Measurements from ENCODE around the gene GFRA1.

The GFRA1 gene

GRCh38 chr10:116156819-116157218, 116.2 kb downstream of the GFRA1 start:
- DNase-seq: no peak

GRCh38 chr10:116155191-116155590, 117.8 kb downstream of the GFRA1 start:
- no peak for DNase-seq

DNA sequence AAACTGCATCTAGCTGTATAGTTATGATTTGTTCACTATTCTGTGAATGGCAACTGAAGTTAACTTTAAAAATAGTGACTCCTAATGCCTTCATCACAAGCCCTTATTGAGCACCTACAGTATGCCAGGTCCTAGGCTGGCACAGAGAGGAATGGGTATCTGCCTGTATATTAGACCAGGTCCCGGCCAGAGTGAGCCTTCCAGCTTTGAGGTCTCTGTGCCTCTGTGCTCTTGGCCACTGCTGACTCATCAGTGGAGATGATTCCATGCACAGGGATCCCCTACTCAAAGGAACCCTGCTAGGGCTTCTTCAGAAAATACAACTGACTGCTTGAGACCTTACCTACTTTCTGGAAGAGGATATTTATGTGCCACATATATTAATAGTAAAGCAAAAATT, 118.4 kb downstream of the GFRA1 start:
- no peak for DNase-seq

- no peak for DNase-seq
These were observed 121.9 kb downstream of the GFRA1 start for GRCh38 chr10:116151076-116151475.

- DNase-seq: no peak
These were observed 122.4 kb downstream of the GFRA1 start for GRCh38 chr10:116150606-116151005.

DNA sequence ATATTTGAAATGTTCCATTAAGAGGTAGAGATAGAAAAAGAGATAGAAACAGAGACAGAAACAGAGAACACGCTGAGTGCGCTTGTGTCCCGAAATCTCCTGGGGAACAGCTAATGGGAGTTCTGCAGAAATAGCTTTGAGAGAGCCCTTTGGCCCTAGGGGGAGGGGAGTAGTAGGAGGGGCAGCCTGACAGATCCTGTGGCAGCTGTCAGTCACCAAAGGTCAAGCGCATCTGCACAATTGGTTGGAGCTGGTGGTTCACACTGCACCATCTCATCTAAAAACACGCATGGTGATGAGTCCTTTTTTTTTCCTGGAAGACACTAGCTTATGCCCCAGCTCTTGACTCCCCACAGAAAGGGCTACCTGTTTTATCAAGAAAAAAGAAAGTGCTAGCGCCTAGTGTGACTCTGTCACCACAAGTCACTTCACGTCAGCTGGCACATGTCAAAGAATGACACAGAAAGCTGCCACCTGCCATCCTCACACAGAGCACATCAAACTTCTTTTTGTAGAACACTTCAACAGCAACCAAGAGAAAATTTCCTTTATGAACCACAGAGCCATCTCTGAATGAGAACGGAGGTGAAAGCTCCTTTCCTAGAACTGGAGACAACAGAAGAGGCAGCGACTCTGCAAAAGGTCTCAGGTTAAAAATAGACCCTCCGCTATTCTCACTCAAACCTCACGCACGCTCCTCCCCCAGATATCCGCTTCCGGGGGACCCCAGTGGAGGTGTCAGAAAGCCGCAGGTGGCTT, 125.7 kb downstream of the GFRA1 start:
- no peak for DNase-seq

DNA sequence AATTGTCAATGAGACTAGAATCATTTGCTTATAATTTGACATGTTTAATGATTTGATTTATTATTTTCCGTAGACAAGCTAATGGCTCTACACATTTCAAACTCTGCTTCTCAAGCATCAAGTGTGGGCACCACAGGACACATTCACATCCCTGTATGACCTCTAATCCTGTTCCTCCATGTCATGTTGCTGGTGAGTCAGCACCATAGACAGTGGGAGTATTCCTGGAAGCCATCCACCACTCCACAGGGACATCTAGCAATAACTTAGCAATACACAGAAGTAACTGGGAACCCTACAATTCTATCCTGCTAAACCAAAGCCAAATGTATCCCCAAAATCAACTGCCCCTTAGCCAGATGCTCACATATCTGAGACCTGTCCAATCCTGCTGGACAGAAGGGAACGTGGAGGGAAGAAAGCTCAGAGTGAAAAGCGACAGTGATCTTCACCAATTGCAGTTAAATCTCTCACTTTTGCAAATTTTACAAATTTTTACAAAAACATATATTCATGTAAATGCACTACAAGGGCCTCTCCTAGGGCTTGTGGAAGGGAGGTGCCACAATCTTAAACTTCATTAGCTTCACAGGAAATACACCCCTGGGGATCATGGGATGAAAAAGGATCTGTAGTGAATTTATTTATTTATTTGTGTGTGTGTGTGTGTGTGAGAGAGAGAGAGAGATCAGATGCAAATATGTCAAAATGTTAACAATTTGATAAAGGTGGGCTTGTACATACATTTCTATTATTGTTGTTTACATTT, 126.5 kb downstream of the GFRA1 start:
- no peak for DNase-seq

- DNase-seq: no peak
These were observed 129.3 kb downstream of the GFRA1 start for GRCh38 chr10:116143673-116144222.

- DNase-seq: no peak
These were observed 131.2 kb downstream of the GFRA1 start for GRCh38 chr10:116141855-116142254.

DNA sequence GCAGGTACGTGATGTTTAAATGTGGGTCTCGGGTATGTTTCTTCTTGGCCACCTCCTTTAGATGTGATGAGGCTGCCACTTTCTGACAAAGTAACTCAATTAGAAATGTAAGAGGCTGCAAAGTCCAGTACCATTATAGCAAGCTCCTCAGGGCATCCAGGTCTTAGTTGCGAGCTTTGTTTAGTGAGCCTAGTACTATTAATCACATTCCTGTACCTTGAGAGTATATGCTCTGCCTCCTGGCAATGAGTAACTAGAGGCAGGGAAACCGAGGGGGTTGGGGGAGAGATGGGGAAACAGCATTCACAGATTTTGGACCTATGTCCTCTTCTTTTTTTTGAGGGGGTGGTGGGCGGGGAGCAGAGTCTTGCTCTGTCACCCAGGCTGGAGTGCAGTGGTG, 131.8 kb downstream of the GFRA1 start:
- DNase-seq: no peak

DNA sequence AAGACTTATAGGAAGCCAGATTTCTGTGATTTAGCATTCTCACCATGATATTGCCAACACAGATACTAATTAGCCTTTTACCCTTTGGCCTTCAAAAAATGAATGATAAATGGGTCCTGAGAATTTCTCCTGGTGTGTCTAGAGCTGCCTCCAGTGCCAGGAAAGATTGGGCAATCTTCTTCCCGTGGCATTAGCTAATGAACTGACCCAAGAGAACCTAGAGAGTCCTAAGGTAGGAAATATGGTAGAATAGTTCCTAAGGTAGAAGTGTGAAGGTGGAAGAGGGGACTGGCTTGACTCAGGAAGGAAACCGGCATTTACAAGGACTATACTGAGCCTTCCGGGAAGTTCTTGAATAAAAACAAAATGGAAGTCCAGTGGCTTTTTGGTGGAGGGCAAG, 133.1 kb downstream of the GFRA1 start:
- DNase-seq: no peak

DNA sequence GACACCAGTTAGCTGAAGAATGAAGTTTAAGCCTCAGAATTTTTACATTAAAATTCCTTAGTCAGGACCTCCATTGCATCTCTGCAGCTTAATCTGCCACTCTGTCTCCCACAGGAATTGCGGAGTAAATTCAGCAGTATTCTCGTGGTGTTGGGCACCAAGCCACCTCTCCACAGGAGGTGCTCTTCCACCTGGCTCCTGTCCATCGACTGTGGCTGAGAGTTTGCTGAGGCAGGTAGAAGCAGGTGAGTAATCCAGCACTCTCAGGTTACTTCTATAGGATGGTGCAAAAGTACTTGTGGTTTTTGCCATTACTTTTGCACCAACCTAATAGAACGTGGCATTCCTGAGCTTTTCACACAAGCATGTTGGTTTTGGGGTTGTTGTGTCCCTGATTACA, 134.1 kb downstream of the GFRA1 start:
- no peak for DNase-seq

DNA sequence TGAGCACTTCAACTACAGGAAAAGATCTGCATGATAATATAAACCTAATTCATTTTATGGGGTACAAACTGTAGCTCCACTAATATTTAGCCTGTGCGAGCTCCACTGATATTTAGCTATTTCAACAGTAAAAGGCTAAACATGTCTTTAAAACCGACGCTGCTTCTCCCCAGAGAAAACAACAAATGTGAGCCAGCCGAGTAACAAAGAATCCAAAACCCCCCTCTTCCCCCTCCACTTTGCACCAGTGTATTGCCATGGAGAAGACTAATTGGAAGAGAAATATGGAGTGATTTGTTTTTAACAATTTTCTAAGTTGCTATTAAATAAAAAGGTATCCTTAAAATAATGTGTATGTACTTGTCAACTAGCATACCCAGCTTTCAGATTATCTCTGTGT, 136.7 kb downstream of the GFRA1 start:
- DNase-seq: no peak

GRCh38 chr10:116134322-116134721, 138.7 kb downstream of the GFRA1 start:
- no peak for DNase-seq

DNA sequence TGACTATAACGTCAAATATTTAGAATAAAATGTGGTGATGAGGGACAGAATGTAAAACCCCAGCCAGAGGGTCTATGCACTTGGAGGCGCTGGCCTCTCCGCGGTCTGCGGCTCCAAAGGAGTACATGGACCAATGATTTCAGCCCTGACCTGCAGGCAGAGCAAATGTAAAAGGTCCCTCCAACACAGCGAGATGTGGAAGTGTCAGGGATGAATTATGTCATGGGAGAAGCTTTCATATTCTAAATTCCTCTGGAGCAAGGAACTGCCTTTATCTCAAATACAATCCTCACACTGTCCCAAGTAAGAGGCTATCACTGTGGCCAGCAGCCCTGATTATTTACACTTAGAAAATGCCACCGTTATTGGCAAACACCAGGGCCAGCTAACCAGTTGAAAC, 139.4 kb downstream of the GFRA1 start:
- DNase-seq: no peak

GRCh38 chr10:116132780-116133399, 140.1 kb downstream of the GFRA1 start:
- DNase-seq: no peak

DNA sequence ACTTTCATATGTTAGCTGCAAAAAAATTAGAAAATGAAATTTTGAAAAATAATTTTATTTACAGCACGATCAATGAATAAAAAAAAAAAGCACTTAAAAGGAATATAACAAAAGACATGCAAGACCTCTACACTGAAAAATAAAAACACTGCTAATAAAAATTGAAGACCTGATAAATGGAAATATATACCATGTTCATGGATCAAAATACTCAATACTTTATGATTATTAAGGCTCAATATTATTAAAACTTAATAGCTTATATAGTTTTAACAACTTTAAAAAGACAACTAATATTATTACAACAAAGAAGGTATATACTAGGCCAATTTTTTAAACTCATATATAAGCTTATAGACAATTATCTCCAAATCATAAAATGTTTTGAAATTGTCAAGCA, 143.0 kb downstream of the GFRA1 start:
- DNase-seq: no peak

DNA sequence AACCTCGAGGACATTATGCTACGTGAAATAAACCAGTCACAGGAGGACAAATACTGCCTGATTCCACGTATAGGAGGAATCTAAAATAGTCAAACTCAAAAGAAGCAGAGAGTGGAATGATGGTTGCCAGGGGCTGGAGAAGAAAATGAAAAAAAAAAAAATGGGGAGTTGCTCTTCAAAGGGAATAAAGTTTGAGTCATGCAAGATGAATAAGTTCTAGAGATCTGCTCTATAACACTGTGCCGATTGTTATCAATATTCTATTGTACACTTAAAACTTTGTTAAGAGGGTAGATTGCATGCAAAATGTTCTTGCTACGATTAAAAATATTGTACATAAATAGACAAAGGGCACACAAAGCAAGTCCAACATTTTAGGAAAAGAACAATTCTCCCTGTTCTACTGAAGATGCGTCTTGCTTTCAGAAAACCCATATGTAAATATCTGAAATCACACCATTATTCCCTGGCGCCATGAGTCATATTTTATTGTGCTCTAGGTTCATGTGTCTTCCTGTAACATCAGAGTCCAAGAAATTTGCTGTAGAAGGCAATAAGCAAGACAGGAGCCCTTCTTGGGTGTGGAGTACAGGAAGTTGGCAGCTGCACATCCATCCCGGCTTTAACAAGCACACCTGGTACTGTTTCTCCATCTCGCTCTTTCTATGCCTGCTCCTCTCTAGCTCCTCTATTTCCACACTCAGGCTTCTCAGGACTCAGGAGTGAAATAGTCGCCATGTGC, 145.9 kb downstream of the GFRA1 start:
- no peak for DNase-seq

GRCh38 chr10:116126239-116126638, 146.8 kb downstream of the GFRA1 start:
- no peak for DNase-seq

- DNase-seq: no peak
These were observed 147.8 kb downstream of the GFRA1 start for GRCh38 chr10:116125180-116125579.

DNA sequence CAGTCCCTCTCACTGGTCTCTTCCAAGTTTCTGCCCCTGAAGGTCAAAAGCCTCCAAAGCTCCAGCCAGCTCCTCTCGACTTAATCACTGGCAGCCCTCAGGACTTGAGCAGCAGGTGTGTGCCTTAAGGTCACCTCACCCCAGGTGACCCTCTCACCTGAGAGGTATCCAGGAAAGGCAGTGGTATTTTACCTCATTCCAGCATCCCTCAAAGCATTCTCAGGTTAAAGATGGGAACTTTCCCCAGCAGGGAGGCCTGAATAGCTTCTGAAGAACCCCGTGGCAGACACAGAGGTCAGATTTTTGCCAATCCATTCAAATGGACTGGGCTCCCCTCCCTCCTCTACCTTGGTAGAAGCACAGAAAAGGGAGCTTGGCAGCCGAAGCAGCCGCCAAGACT, 148.2 kb downstream of the GFRA1 start:
- no peak for DNase-seq

- no peak for DNase-seq
These were observed 150.3 kb downstream of the GFRA1 start for GRCh38 chr10:116122664-116123063.

Data from effector CD4-positive, alpha-beta T cell (primary cell).